K562 (cell line): ENCODE data around the gene TKTL1. TPM values are rescaled to one million over a fixed set of nuclear protein-coding genes. Genes with fewer than 3 reads are reported as not detected.
A peak's percentile ranks its signal among the peaks of the same experiment; 100 is the strongest.

Experiments
- ATAC-seq: fragments of 200-7000 bp; cut with Tn5 transposase; 3 replicates; pipeline ENCODE4 v1.9.1; 2020; ENCODE audit warnings: moderate library complexity
- BruUV-seq: library from RNA; stranded (reverse); fragments of 400-500 nt; replicated peaks from 2 replicates; lab custom pipeline; 2021; lab: Mats Ljungman, UMichigan
- CTCF ChIA-PET: fragments of 300-600 bp; formaldehyde crosslinking; extraction: SDS; loops from one replicate; lab custom pipeline; 2021; ENCODE audit warnings: low intra/inter-chr PET ratio; lab: Yijun Ruan, JAX
- POLR2A ChIA-PET: fragments of 300-600, 350-650 bp; sonication (Branson Sonifier 250); formaldehyde crosslinking; extraction: SDS; loops from one replicate; lab custom pipeline; 2021; ENCODE audit warnings: antibody characterized with exemption, inconsistent platforms; lab: Yijun Ruan, JAX
- DNase-seq, 4 experiments: peaks; one replicate each; pipeline versions ENCODE4 v3.0.0 to v3.0.0-alpha.2; 2011 to 2018; ENCODE audit warnings: low spot score in 3 of 4, mixed read lengths in 3 of 4; ENCODE audit errors: extremely low read depth in 1 of 4
- FAIRE-seq: peaks from 2 replicates; lab custom pipeline; 2011; peaks lifted over from hg19 to GRCh38; lab: Jason Lieb, UNC
- H2AFZ ChIP-seq: 2 replicates; pipeline ENCODE4 v1.6.0; 2011; ENCODE audit warnings: low read depth, low read length, control low read depth, inconsistent platforms
- H3K27ac ChIP-seq: fragments of 200-600 bp; 3 replicates; pipeline ENCODE4 v1.8.0; 2011; ENCODE audit warnings: low read depth, mild to moderate bottlenecking, control low read depth, inconsistent platforms, low read length, moderate library complexity, mixed read lengths; ENCODE audit errors: extremely low read depth
- H3K27me3 ChIP-seq, 2 experiments: fragments of 300-600 bp in 1 of 2; 2 replicates in 1 of 2; 3 replicates in 1 of 2; pipeline versions ENCODE4 v1.6.0 to v1.8.0; 2011; ENCODE audit warnings: inconsistent platforms in 2 of 2, low read length in 2 of 2, mild to moderate bottlenecking in 1 of 2, mixed read lengths in 1 of 2, moderate library complexity in 1 of 2; ENCODE audit not compliant: control insufficient read depth in 2 of 2, insufficient read depth in 2 of 2
- H3K36me3 ChIP-seq: fragments of 300-600 bp; 3 replicates; pipeline ENCODE4 v1.8.0; 2011; ENCODE audit warnings: mild to moderate bottlenecking, low read length, inconsistent platforms; ENCODE audit not compliant: control insufficient read depth, insufficient read depth
- H3K4me1 ChIP-seq, 2 experiments: fragments of 200-600 bp in 1 of 2; replicated peaks in 1 of 2; 2 replicates in 1 of 2; 3 replicates in 1 of 2; pipeline versions ENCODE4 v1.5.1 to v1.8.0; 2011; ENCODE audit warnings: inconsistent platforms in 2 of 2, low read length in 2 of 2, mild to moderate bottlenecking in 1 of 2, mixed read lengths in 1 of 2, moderate library complexity in 1 of 2; ENCODE audit not compliant: control insufficient read depth in 2 of 2, insufficient read depth in 2 of 2
- H3K4me2 ChIP-seq: 2 replicates; pipeline ENCODE4 v1.6.1; 2011; ENCODE audit warnings: low read length, control low read depth, inconsistent platforms, mixed read lengths; ENCODE audit not compliant: insufficient read depth
- H3K4me3 ChIP-seq: fragments of 200-600 bp; sonication (generic), shearing (Covaris generic); 2 replicates; pipeline ENCODE4 v1.5.1; 2016; ENCODE audit warnings: control low read depth, inconsistent platforms
- H3K79me2 ChIP-seq: fragments of 200-600 bp; 3 replicates; pipeline ENCODE4 v1.8.0; 2011; ENCODE audit warnings: low read length, inconsistent platforms; ENCODE audit not compliant: control insufficient read depth, insufficient read depth
- H3K9ac ChIP-seq, 2 experiments: 2 replicates each; pipeline versions ENCODE4 v1.6.0 to v1.6.1; 2011; ENCODE audit warnings: low read depth in 2 of 2, low read length in 2 of 2, control low read depth in 1 of 2, inconsistent platforms in 1 of 2, mild to moderate bottlenecking in 1 of 2, mixed read lengths in 1 of 2; ENCODE audit not compliant: insufficient read depth in 1 of 2
- H3K9me1 ChIP-seq: one replicate; pipeline ENCODE4 v1.6.0; 2011; ENCODE audit warnings: inconsistent platforms, mild to moderate bottlenecking, low read length, moderate library complexity; ENCODE audit not compliant: control insufficient read depth, insufficient read depth
- H3K9me3 ChIP-seq: replicated peaks from 2 replicates; pipeline ENCODE4 v1.5.1; 2011; ENCODE audit warnings: low read depth, low read length, inconsistent platforms; ENCODE audit not compliant: control insufficient read depth, insufficient read depth
- H4K20me1 ChIP-seq: replicated peaks from 2 replicates; pipeline ENCODE4 v1.6.1; 2011; ENCODE audit warnings: low read length, inconsistent platforms, mixed read lengths; ENCODE audit not compliant: control insufficient read depth, insufficient read depth
- BCOR ChIP-seq: fragments of 450-650 bp; IDR thresholded peaks from 2 replicates; pipeline ENCODE4 v1.6.1; 2016
- DIDO1 ChIP-seq: fragments of 450-650 bp; IDR thresholded peaks from 2 replicates; pipeline ENCODE4 v1.6.1; 2016; ENCODE audit warnings: low read depth, missing biosample characterization, missing genetic modification characterization
- KDM5B ChIP-seq: fragments of 200-600 bp; sonication (generic); IDR thresholded peaks from 2 replicates; pipeline ENCODE4 v1.6.1; 2012; ENCODE audit warnings: low read depth, mild to moderate bottlenecking, moderate library complexity, low read length, control low read depth, inconsistent platforms; ENCODE audit not compliant: insufficient replicate concordance
- RBM25 ChIP-seq: fragments of 200-400 bp; formaldehyde crosslinking; IDR thresholded peaks from 2 replicates; pipeline ENCODE4 v1.6.1; 2018; ENCODE audit warnings: low read length, low read depth, moderate library complexity; ENCODE audit not compliant: severe bottlenecking
- ZFP36 ChIP-seq: fragments of 150-350 bp; IDR thresholded peaks from 2 replicates; pipeline ENCODE4 v1.6.1; 2018; ENCODE audit warnings: low read length, low read depth; ENCODE audit not compliant: partially characterized antibody
- ZNF24 ChIP-seq: fragments of 450-650 bp; IDR thresholded peaks from 2 replicates; pipeline ENCODE4 v1.6.1; 2016
- WGBS: fragments of 100-300 bp; shearing (Covaris generic); methylation state at CpG from one replicate; pipeline ENCODE4 v1.1.6; 2016; ENCODE audit warnings: low coverage, mixed read lengths; ENCODE audit not compliant: insufficient coverage; ENCODE audit errors: missing lambda C conversion rate; 5-methylcytosine and 5-hydroxymethylcytosine counted together
- in situ Hi-C: fragments of 300-500 bp; cut with MboI; formaldehyde crosslinking; loops from 4 replicates; pipeline ENCODE4 v1.15.0; 2018; ENCODE audit warnings: inconsistent platforms, mixed read lengths
- intact Hi-C: fragments of 100-400 bp; cut with micrococcal nuclease; formaldehyde crosslinking; loops from 2 replicates; pipeline ENCODE4 v1.14.2; 2022
- polyA plus RNA-seq, 8 experiments: library from polyadenylated mRNA; depleted of rRNA in 4 of 8; stranded (reverse) in 5 of 8; unstranded in 3 of 8; fragments of >200 nt; fragmentation: Nextera tagmentation in 2 of 8; fragmentation: Illumina TruSeq in 1 of 8; extraction: Ambion mirVana in 2 of 8; extraction: Trizol in 1 of 8; gene quantifications; 2 replicates each; pipeline versions ENCODE4 v1.2.1 to v1.2.3, GENCODE V29; 2011 to 2014; ENCODE audit warnings: inconsistent platforms in 1 of 8, missing spikeins in 1 of 8
- total RNA-seq, 7 experiments: library from RNA; depleted of rRNA in 6 of 7; stranded (reverse); fragments of >200 nt in 6 of 7; fragmentation: Illumina TruSeq in 2 of 7; extraction: Trizol in 2 of 7; gene quantifications; 2 replicates each; pipeline versions ENCODE4 v1.2.1 to v1.2.3, GENCODE V29; 2011 to 2021; ENCODE audit warnings: low replicate concordance in 1 of 7
- TF ChIP-seq, protein P1 (sequence below), 2 experiments: fragments of 450-650 bp; formaldehyde crosslinking in 1 of 2; IDR thresholded peaks; 2 replicates each; pipeline versions ENCODE4 v1.4.0 to v1.6.1; 2014 to 2020; ENCODE audit warnings: mild to moderate bottlenecking in 2 of 2, borderline replicate concordance in 1 of 2, low read depth in 1 of 2

The TKTL1 gene
- total and polyA plus RNA-seq, 9 of the 15 experiments (the other 6 are each of a cell fraction or from before 2014, with no cell fraction given): 0.18 to 0.71 (median 0.38) TPM

DNA sequence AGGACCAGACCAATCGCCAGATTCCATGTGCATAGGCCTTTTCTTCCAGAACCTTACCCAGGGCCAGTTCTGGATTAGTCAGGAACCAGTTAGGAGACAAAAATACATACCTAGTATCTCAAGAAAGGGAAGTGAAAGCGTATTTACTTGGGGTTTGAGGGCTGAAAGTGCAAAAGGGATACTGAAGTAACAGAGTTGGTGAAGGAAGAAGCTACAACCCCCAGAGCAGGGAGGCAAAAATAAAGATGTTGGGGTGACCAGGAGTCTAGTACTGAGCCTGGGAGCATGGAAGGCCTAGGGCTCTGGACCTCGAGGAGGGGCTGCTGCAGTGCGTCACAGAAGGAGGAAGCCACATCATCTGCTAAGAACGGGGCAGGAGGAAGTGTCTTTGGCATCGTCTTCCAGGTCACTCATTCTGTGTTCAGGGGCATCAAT is 38.3 kb downstream of the TKTL1 start:
- BruUV-seq: no TSS peak
- no peaks in the 10 kb centered on the region for H4K20me1 ChIP-seq
- TF ChIP-seq RBM25 (peak; percentile 72), KDM5B (no peak), BCOR (peak; percentile 29; the same call in 1 of the 2 replicates), ZFP36 (no peak)
- no peak for ATAC-seq
- ChIA-PET POLR2A (no interaction called here), CTCF (no interaction called here)
- H3K4me1 ChIP-seq: no peaks in the 10 kb centered on the region
- DNase-seq: no peak
- no peaks in the 10 kb centered on the region for H3K9me1 ChIP-seq
- peaks cover 1 to 8% of the 10 kb centered on the region in 2 experiments; a peak in 2 of 5 replicates for H3K27me3 ChIP-seq
- no peaks in the 10 kb centered on the region for H3K9me3 ChIP-seq
- no peak overlapping the region for H3K27ac ChIP-seq
- no peak overlapping the region for H3K4me3 ChIP-seq
- FAIRE-seq: no peak
- WGBS: 38% methylated on average over 6 of the region's 6 CpGs
- H3K4me2 ChIP-seq: no peak overlapping the region
- intact Hi-C loops (no loop called here), in situ Hi-C loops (loop anchor here (5.0 kb wide), 1 partner anchor 58 kb away; no protein-coding TSS in a partner anchor)
- H3K79me2 ChIP-seq: no peaks in the 10 kb centered on the region
- H3K9ac ChIP-seq: no peak overlapping the region
- H3K36me3 ChIP-seq: no peaks in the 10 kb centered on the region
- H2AFZ ChIP-seq: no peak overlapping the region

DNA sequence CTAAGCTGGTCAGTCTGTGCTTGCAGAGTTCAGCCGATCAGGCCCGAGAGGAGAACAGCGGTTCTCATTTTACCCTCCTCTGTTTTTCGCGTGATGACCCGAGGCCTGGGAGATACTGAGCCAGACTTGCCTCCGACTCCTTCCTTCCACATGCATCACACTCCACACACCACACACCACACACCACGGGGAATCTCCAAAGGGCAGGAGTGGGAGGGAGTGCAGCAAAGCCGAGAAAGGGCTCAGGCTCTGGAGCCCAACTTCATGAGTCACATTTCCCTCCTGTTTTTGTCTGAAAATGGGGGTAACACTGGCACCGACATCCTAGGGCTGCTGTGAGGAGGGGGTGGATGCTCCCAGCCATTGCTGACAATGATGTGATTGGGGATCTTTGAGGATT is 38.9 kb downstream of the TKTL1 start:
- WGBS: 30% methylated on average over 5 of the region's 10 CpGs
- DNase-seq (no peak), ATAC-seq (no peak), FAIRE-seq (no peak)
- Histone ChIP-seq H3K4me2 (no peak overlapping the region), H4K20me1 (no peaks in the 10 kb centered on the region), H3K9me1 (no peaks in the 10 kb centered on the region), H3K4me3 (no peak overlapping the region), H3K27me3 (0 out of 5 replicates have a peak, but pooled peaks cover 0 to 2% of the 10 kb centered on the region in 2 experiments), H3K27ac (no peak overlapping the region), H3K36me3 (no peaks in the 10 kb centered on the region), H3K4me1 (no peaks in the 10 kb centered on the region), H3K9me3 (no peaks in the 10 kb centered on the region), H3K9ac (no peak overlapping the region), H3K79me2 (no peaks in the 10 kb centered on the region), H2AFZ (no peak overlapping the region)
- in situ Hi-C loops (loop anchor here (5.0 kb wide), 1 partner anchor 58 kb away; no protein-coding TSS in a partner anchor), intact Hi-C loops (no loop called here)
- CTCF ChIA-PET: no interaction called here
- POLR2A ChIA-PET: no interaction called here
- BruUV-seq: no TSS peak
- no peak for TF ChIP-seq DIDO1 (tag)
- TF ChIP-seq ZNF24: no peak
- TF ChIP-seq, protein P1, sequence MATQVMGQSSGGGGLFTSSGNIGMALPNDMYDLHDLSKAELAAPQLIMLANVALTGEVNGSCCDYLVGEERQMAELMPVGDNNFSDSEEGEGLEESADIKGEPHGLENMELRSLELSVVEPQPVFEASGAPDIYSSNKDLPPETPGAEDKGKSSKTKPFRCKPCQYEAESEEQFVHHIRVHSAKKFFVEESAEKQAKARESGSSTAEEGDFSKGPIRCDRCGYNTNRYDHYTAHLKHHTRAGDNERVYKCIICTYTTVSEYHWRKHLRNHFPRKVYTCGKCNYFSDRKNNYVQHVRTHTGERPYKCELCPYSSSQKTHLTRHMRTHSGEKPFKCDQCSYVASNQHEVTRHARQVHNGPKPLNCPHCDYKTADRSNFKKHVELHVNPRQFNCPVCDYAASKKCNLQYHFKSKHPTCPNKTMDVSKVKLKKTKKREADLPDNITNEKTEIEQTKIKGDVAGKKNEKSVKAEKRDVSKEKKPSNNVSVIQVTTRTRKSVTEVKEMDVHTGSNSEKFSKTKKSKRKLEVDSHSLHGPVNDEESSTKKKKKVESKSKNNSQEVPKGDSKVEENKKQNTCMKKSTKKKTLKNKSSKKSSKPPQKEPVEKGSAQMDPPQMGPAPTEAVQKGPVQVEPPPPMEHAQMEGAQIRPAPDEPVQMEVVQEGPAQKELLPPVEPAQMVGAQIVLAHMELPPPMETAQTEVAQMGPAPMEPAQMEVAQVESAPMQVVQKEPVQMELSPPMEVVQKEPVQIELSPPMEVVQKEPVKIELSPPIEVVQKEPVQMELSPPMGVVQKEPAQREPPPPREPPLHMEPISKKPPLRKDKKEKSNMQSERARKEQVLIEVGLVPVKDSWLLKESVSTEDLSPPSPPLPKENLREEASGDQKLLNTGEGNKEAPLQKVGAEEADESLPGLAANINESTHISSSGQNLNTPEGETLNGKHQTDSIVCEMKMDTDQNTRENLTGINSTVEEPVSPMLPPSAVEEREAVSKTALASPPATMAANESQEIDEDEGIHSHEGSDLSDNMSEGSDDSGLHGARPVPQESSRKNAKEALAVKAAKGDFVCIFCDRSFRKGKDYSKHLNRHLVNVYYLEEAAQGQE (IDR thresholded peaks at IDR 0.05; ENCODE audit: borderline replicate concordance): no peak
- TF ChIP-seq, protein P1 (CRISPR knock-in tag; IDR thresholded peaks at IDR 0.05; ENCODE audit: low read depth): no peak
